Fibroblast of villous mesenchyme (primary cell): ENCODE data around the gene INAFM1. TPM values are rescaled to one million over a fixed set of nuclear protein-coding genes. Genes with fewer than 3 reads are reported as not detected.

Experiments
- DNase-seq: peaks from one replicate; pipeline ENCODE4 v3.0.0-alpha.2; 2010; ENCODE audit warnings: low read depth
- H3K4me3 ChIP-seq: 2 replicates; pipeline ENCODE4 v1.5.1; 2011; ENCODE audit warnings: low read depth, mild to moderate bottlenecking, low read length
- CTCF ChIP-seq: IDR thresholded peaks from 2 replicates; pipeline ENCODE4 v1.5.1; 2012; ENCODE audit warnings: low read depth, mild to moderate bottlenecking, low read length; ENCODE audit not compliant: insufficient read depth
- total RNA-seq: library from RNA; depleted of rRNA; stranded (reverse); fragments of >200 nt; gene quantifications from 2 replicates; pipeline ENCODE4 v1.2.3, GENCODE V29; 2012

Gene INAFM1
- total RNA-seq, 1 donor: 2.6 TPM

GRCh38 chr19:47313754-47314295 is 39.1 kb downstream of the INAFM1 start:
- no peak for DNase-seq
- no peak overlapping the region for H3K4me3 ChIP-seq
- no peak for TF ChIP-seq CTCF

GRCh38 chr19:47315125-47315821 is 40.6 kb downstream of the INAFM1 start:
- no peak overlapping the region for H3K4me3 ChIP-seq
- TF ChIP-seq CTCF: no peak

GRCh38 chr19:47316513-47316912 is 41.8 kb downstream of the INAFM1 start:
- H3K4me3 ChIP-seq: no peak overlapping the region
- no peak for TF ChIP-seq CTCF
- no peak for DNase-seq

More at GRCh38 chr19:47315125-47315821, 40.6 kb downstream of the INAFM1 start:
- DNase-seq: peak; percentile 96

- TF ChIP-seq CTCF: no peak
- no peak for DNase-seq
- no peak overlapping the region for H3K4me3 ChIP-seq
Measured at GRCh38 chr19:47319923-47320871, 45.5 kb downstream of the INAFM1 start.

GRCh38 chr19:47321630-47322029 is 46.9 kb downstream of the INAFM1 start:
- DNase-seq: no peak
- H3K4me3 ChIP-seq: no peak overlapping the region
- TF ChIP-seq CTCF: no peak

- TF ChIP-seq CTCF: no peak
- H3K4me3 ChIP-seq: no peak overlapping the region
- DNase-seq: no peak
Measured at GRCh38 chr19:47322058-47322457, 47.4 kb downstream of the INAFM1 start.
